Measurements from ENCODE around the gene PRKD2.
A peak's percentile ranks its signal among the peaks of the same experiment; 100 is the strongest.

The PRKD2 gene

GRCh38 chr19:46661020-46661731 is 55.7 kb downstream of the PRKD2 start, which contains the start of gene DACT3:
TSS of gene DACT3 (minus strand) at chr19:46661182. CDS start at chr19:46661064, 118 bp downstream.
- H3K4me3 ChIP-seq (ENCODE audit: low read depth, low read length): peak within 1 kb of the TSS; percentile 41
- TF ChIP-seq CTCF (IDR thresholded peaks at IDR 0.05; ENCODE audit: borderline replicate concordance, insufficient read depth, low read depth, low read length): no peak

GRCh38 chr19:46660551-46661019 is 56.3 kb downstream of the PRKD2 start:
- TF ChIP-seq CTCF (IDR thresholded peaks at IDR 0.05; ENCODE audit: borderline replicate concordance, insufficient read depth, low read depth, low read length): 0 out of 2 replicates have a peak, but pooled peaks have one; percentile 6
- peak overlapping the region; percentile 41 for H3K4me3 ChIP-seq (ENCODE audit: low read depth, low read length)

- TF ChIP-seq CTCF (IDR thresholded peaks at IDR 0.05; ENCODE audit: borderline replicate concordance, insufficient read depth, low read depth, low read length): no peak
- peak overlapping the region; percentile 41 for H3K4me3 ChIP-seq (ENCODE audit: low read depth, low read length)
Measured at GRCh38 chr19:46660008-46660517, 56.9 kb downstream of the PRKD2 start.

GRCh38 chr19:46659151-46660007 is 57.5 kb downstream of the PRKD2 start:
- no peak for TF ChIP-seq CTCF (IDR thresholded peaks at IDR 0.05; ENCODE audit: borderline replicate concordance, insufficient read depth, low read depth, low read length)
- no peak overlapping the region for H3K4me3 ChIP-seq (ENCODE audit: low read depth, low read length)

- H3K4me3 ChIP-seq (ENCODE audit: low read depth, low read length): no peak overlapping the region
- TF ChIP-seq CTCF (IDR thresholded peaks at IDR 0.05; ENCODE audit: borderline replicate concordance, insufficient read depth, low read depth, low read length): no peak
Measured at GRCh38 chr19:46656541-46656940, 60.4 kb downstream of the PRKD2 start.

- no peak overlapping the region for H3K4me3 ChIP-seq (ENCODE audit: low read depth, low read length)
- no peak for TF ChIP-seq CTCF (IDR thresholded peaks at IDR 0.05; ENCODE audit: borderline replicate concordance, insufficient read depth, low read depth, low read length)
Measured at GRCh38 chr19:46654621-46655152, 62.2 kb downstream of the PRKD2 start.

All from GM12875 (cell line).